NCI-H2107 treated with DMSO at 0.1 percent for 48 hours (cell line): ENCODE results near the gene DDX20.

ENCODE experiments used
- DNase-seq: peaks from one replicate; lab custom pipeline; 2025; ENCODE audit not compliant: unreplicated experiment; lab: John Stamatoyannopoulos, UW

DDX20 gene

DNA sequence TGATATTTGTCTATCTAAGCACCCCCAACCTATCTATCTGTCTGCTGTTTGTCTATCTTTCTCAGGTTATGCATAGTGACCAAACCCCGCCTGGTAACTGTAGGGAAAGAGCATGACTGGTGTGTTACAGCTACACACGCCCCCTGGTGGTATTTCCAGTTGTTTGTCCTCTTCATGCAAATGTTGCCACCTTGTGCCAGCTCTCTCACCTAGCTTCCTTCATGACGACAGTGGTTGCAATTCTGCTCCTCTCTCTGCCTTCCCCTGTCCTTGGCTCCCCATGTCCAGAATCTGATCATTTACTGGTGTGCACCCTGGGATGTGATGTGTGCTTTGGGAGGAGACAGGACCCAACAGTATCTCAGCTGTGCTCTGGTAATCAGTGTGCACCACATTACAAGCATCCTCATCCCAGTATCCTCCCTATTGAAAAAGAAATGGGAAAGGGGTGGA, 8.4 kb upstream of the DDX20 start:
- peak; percentile 34 for DNase-seq

DNA sequence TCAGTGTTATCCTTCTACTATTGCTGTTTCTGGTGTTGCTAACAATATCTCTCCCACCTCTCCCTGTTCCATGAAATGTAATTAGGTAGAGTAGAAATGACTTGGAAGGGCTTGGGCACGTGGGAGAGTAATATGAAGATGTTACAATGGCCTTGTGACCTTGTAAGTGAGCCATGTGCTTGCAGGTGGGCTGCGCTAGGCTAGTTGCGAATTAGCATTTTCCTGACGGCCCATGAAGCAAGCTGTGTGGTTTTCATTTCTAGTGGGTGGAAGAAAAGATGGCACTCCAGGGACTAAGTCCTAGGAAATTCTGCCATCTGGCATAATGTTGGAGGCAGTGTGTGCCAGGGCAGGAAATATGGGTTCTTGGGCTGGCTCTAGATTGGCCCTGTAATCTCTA, 7.8 kb upstream of the DDX20 start:
- DNase-seq, result no peak

DNA sequence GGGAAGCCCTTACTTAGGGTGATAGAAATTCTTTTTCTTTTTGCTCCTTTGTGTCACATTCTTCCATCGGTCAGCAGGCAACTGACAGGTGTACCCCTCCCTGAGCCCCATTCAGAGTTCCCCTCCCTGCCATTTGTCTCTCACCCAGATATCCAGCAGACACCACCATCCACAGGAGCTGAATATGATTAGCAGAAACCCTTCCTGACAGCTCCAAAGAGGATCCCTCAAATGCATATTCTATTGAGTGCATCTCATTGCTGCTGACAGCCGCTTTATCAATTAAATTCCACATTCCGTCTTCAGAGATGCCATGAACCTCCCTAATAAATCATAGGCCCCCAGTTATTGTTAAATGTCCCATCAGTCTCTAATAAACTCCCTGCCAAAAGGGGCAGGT, 6.1 kb upstream of the DDX20 start:
- no peak for DNase-seq

DNA sequence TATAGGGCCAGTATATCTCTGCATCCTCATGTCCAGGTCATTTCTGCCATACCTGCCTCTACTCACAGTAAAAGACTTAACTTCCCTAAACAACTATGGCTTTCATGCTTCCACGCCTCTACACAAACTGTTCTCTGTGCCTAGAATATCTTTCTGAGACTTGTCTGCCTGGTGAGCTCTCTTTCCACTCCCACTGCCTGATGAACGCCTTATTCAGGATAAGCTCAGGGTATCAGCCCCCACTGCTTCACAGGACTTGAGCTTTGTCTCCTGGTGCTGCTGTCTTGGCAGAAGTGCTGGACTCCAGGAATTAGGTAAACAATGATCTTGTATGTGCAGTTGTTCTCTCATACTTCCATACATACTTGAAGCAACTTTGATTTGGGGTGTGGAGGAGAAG, 4.8 kb upstream of the DDX20 start:
- DNase-seq, result no peak

DNA sequence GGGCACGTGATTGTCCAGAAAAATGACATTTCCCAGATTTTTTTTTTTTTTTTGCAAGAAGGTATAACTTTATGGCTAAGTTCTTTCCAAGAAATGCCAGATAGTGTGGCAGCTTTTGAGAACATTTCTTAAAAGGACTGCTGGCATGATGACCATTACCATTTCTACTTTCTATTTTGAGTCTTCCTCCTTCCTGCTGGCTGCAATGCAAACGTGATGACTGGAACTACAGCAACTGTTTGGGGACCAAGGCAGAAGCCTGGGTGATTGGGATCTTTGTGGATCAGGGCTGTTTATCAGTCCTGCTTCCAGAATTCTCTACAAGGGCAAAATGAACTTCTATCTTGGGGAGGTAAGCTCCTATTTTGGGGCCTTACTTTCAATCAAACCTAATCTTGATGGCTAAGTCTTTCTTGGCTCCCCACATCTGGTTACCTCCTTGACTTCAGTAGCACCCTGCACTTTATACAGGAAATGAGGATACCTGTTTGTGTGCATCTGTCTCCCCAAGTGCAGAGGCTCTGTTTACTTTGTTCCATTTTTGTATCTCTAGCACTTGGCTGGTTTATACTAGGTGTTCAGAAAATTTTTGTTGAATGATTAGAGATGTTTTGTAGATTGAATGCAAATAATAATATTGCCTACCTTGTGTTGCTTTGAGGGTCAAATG, 3.7 kb upstream of the DDX20 start:
- DNase-seq, result no peak

DNA sequence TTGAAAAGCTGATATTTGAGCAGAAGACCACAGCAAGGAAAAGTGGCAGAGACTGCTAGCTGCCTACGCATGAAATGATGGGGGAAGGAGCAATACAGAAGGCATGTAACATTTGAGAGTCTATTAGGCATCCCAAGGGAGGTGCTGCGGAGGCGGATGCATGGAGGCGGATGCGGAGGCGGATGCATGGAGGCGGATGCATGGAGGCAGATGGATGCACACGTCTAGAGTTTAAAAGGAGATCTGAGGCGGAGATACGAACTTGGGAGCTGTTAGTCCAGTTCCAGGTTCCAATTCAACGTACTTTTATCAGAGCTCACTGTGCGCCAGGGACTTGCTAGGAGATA, 744 bp upstream of the DDX20 start:
- DNase-seq, result peak; percentile 75

DNA sequence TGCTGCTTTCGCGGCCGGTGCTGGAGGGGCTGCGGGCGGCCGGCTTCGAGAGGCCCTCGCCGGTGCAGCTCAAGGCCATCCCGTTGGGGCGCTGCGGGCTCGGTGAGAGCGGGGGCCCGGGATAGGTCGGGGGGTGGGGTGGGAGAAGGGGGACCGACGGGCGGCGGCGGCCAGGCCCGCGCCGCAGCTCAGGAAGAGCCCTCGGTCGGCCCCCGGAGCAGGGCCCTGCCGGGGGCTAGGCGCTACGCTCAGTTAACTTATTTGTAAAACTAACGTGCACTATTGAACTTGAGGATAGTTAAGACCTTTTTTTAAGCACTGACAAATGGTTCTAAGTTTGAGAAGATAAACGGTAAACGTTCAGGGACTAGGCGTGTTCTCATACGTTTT, 418 bp downstream of the DDX20 start:
- no peak for DNase-seq

DNA sequence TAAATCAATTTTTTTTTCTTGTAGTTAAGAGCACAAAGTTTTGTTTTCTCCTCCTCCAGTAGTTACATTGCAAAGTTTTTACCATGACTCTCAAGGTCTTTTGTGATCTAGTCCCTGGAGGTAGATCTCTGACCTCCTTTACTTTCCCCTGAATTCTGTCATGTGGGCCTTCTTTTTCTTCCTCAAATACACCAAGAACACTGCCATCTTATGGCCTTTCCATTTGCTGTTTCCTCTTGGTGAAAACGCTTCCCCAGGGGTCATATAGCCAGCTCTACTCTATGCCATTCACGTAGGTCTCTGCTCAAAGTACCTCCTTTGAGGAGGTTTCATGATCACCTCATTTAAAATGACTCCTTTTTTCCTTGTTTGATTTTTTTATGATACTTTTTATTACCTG, 2.7 kb downstream of the DDX20 start:
- DNase-seq, result no peak

DNA sequence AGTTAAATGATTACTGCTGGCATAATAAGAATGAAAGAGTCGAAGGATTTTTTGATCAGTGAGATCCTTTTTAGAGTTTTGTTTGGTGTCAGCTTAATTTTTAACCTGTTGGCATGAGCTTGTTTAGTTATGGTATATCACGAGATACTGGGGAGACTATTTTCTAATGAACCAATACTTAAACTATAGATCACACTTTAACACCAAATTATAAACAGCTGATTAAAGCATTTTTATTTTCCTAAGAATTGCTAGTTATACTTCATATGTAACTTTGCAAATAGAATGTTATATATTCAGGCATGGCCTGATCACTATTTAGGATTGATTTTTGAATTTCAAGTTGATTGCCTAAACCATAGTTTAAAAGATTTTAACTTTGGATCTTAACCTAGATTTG, 6.0 kb downstream of the DDX20 start:
- DNase-seq, result no peak

DNA sequence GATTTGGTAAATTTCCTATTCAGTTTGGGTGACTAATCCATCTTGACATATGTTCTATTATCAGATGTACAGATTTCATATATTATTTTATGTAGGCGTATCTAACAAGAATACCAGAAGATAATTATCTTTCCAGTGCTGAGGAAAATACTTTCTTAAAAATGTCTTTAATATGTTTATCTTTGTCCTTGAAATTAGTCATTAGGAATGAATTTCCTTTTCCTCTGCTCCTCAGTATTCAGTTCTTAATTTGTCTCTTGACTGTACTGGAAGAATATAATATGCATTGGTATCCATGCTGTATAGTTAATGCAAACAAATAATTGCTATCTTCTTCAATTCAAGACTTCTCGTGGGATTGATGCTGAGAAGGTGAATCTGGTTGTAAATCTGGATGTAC, 6.6 kb downstream of the DDX20 start:
- no peak for DNase-seq

DNA sequence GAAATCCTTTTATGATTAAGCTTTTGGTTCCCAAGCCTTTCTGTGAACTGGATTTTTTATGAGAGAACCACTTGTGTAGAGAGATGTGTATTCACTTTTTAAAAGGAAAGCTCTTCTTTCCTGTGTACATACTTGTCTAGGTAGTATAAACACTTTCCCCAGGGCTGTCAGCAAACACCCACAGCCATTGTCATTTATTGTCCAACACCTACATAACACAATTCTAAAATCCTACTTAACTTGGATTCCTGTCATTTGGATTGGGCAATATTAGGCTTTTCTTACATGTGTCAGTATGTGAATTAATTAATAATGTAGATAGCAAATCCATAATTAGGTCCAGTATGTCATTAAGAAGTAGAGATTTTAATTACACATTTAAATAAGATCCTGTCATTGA, 12.3 kb downstream of the DDX20 start:
- DNase-seq, result no peak

DNA sequence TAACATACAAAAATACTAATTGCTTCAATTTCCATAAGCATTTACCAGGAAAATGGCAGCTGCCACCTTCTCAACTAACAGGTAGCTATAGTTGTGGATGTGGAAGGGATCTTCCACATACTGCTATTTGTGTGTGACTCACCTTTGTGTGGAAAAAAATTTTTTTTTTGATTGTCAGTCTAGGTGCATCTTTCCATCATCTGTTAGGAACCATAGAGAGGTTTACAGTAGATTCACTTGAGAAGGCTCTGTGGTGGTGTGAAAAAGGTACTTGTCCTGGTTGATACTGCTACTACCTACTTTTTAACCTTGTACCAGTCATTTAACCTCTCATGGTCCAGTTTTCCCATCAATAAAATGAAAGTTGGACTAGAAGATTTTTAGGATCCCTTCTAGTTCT, 12.9 kb downstream of the DDX20 start:
- no peak for DNase-seq

DNA sequence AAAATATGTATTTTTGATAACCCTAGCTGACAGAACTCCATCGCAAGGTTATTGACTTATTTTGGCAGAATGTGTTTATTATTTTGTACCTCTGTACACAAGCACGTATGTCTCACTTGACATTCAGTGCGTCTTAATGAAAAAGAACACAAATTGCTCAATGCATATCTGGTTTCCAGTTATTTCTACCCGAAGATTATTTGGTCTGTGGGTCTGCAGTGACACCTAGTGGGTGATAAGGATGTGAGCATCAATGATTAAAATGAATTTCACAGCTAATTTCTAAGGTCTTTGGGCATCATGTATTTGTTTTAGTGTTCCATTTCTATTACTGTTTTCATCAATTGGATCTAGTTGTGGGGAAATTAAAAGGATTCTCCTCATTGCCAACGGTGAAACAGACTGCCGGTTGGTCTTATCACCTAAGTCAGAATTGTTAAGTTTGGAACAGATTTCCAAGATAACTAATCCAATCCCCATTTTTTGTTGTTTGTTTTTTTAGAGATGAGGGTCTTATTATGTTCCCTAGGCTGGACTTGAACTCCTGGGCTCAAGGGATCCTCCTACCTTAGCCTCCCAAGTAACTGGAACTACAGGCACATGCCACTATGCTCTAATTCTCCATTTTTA, 13.9 kb downstream of the DDX20 start:
- peak; percentile 55 for DNase-seq

DNA sequence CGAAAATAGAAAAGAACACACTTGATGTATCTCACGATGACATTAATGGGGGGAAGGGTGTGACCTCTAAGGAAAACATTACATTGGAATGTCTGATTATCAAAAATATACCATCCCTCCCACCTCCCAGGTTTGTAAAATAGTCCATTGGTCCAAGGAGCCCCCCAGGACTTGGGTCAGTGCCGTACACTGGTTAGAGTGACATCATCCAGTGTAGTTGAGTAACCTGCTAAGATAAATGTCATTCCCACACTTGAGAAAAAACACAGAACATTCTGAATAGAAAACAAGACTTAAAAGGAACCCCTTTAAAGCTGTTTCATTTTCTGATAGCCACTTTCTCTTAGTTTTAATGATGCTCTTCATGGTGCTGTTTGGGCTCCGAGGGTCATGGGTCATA, 15.2 kb downstream of the DDX20 start:
- DNase-seq, result no peak

DNA sequence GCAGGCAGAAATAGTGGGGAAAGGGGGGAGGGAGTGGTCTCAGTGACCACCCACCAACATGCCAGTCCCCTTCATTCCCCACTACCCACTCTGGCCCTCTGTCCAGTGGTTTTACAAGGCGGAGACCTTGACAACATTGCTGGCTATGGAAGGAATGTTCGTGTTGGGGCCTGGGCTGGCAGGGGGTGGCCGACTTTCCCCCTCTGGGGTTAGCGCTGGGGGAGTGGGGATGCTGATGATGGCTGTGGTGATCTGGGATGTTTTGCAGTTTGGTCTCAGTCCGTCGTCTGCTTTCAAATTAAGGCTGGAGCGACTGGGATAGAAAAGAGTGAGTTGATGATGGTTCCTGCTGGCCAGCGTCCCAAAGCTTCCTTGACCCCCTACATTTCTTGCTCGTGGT, 20.3 kb downstream of the DDX20 start:
- no peak for DNase-seq

DNA sequence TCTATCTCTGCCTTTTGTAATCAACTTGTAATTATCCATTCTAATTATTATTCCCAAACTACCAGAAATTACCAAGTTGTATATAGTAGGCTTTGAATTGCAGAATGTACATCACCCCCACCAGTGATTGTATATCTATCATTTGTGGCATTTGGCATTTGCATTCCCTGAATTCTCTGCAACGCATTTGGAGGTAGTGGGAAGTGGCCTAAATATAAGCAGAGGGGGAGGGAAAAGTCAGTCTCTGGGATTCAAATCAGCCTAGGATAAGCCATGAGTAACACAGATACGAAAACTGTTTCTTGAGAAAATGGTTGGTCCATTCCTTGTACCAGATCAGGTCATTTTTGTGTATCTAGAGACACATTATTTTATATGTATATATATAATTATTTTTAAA, 20.7 kb downstream of the DDX20 start:
- DNase-seq, result no peak

DNA sequence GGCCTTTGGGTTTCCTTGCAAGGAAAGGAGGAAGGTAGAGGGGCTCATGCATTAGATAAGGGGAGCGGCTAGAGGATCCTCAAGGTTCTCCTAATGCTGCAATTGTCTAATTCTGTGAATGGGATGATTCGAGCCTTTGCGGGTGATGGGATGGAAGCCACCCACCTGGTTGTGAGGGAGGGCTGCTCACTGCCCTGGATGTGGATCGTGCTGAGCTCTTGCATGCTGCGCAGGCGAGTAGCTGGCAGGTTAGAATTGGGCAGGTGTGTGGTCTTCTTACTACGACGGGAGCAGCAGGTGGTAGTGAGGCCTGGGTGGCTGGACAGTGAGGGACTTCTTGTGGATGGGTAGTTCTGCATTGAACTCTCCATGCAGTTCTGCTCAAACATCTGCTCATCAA, 21.2 kb downstream of the DDX20 start:
- DNase-seq, result no peak

DNA sequence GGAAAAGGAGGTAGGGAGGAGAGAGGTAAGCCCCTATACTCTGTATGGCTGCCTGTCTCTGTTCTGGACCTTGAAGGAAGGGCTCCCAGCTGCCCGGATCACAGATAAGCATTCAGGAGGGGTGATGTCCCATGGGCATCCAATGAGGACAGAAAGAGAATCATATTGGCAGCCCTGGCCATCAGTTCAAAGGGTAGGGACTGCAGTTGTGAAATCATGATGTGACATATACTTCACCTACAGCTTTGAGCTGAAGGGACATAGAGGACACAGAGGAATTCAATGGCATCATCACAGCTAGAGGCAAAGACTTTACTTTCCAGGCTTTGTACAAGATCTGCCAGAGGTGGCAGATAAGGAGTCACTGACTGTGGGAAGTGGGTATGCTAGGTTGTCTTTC, 21.6 kb downstream of the DDX20 start:
- DNase-seq, result no peak

DNA sequence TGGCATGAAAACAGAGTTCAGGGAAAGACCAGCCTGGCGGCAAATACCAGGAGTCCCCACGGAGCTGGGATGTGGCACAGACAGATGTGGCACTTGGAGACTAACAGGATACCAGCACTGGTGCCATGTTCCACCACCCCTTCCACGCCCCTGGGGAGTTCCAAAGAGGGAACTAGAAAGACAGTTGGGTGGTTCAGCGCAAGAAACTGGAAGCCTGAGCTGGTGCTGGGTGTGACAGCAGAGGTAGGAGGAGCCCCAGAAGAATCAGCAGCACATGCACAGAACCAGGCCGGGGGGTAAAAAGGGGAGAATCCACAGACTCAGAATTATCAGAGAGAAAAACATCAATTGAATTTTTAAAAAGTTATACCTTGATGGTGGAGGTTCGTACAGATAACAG, 22.4 kb downstream of the DDX20 start:
- DNase-seq, result no peak

DNA sequence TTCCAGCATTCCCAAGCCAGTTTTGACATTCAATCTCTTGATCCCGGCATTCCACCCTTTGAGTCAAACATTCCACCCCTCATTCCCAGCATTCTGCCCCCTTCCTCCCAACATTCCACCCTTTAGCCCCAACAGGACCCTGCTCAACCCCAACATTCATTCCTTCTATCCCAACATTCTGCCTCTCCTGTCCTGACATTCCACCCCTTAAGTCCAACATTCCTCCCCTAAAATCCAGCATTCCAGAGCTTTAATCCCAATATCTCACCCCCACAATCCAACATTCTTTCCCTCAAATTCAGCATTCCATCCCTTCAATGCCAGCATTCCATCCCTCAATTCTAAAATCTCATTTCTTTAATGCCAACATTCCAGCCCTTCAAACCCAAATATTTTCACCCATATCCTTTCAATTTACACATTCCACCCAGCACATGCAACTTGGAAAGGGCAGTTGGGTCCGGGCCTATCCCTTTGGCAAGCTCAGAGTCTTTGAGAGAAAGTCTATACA, 22.9 kb downstream of the DDX20 start:
- no peak for DNase-seq

DNA sequence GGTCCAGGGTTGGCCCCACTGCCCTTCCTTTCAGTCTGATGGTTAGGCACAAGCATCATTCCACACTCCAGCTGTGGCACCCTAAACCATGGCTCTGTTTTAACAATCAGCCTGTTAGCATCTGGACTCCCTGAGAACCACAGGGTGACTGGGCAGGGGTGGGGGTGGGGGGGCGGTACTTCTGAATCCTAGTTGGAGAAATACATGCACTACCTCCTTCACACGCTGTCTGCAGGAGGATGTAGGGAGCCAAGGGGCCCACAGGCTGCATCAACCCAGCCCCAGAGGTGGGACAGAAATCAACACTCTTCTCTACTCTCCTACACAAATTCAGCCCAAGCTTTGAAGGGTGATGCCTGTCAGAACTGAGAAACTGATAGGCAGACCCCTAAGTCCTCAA, 23.8 kb downstream of the DDX20 start:
- no peak for DNase-seq

DNA sequence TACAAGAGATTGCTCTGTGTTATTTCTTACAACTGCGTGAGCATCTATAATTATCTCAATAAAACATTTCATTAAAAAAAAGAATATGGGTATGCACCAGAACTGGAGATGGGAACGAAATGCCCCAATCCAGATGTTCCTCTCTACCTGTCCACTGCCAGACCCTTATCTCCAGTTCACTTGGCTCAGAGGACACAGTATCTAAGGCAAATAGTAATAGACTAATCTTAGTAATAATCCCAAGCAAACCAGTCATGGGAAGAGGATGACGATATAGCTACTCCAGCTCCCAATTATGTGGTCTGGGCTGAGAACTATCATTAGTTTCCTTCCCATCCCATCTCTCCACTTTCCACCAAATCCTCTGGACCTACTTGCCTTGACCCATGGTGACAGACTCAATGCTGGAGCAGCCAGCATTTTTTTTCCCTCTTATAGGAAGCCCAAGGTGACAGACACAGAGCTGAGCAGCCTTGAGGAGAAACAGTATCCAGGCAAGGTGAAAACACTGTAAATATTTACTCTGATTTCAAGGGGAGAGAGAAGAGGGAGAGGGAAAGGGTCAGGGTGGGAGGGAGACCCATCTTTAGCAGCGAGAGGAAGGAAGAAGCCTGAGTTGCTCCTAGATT, 28.7 kb downstream of the DDX20 start:
- DNase-seq, result no peak
